T-cell (primary cell): Measurements from ENCODE around the gene SCAND1. TPM values are rescaled to one million over a fixed set of nuclear protein-coding genes. Genes with fewer than 3 reads are reported as not detected.

Source experiments
- ATAC-seq, 4 experiments: fragments of 200-7000 bp in 3 of 4; fragments of 150-1000 bp in 1 of 4; cut with Tn5 transposase; replicated peaks in 1 of 4; 1 replicate in 3 of 4; 2 replicates in 1 of 4; pipeline ENCODE4 v1.10.0; 2021; ENCODE audit warnings: moderate library complexity in 3 of 4, mild to moderate bottlenecking in 2 of 4, moderate number of reproducible peaks in 1 of 4
- CTCF ChIA-PET, 2 donors: fragments of 300-600 bp; sonication (Branson Sonifier 250); formaldehyde crosslinking; loops; one replicate each; lab custom pipeline; 2022; ENCODE audit warnings: antibody characterized with exemption in 2 of 2; lab: Charles Lee
- POLR2A ChIA-PET, 2 donors: fragments of 300-600 bp; sonication (Branson Sonifier 250); formaldehyde crosslinking; loops; one replicate each; lab custom pipeline; 2022; ENCODE audit warnings: antibody characterized with exemption in 2 of 2; lab: Charles Lee
- DNase-seq, 35 experiments: peaks; one replicate each; pipeline versions ENCODE4 v3.0.0 to v3.0.0-alpha.2; 2013 to 2023
- H3K27ac ChIP-seq: one replicate; pipeline ENCODE4 v1.5.1; 2013; ENCODE audit warnings: low read length
- H3K27me3 ChIP-seq, 2 experiments: replicated peaks in 1 of 2; 1 replicate in 1 of 2; 2 replicates in 1 of 2; pipeline versions ENCODE4 v1.6.1 to v1.7.0; 2013; ENCODE audit warnings: low read length in 1 of 2, mixed read lengths in 1 of 2; ENCODE audit not compliant: control insufficient read depth in 2 of 2, insufficient read depth in 2 of 2; ENCODE audit errors: extremely low read depth in 1 of 2
- H3K36me3 ChIP-seq, 2 donors: 1 replicate in 1 of 2; 2 replicates in 1 of 2; pipeline versions ENCODE4 v1.6.1 to v1.7.0; 2013; ENCODE audit warnings: low read length in 1 of 2; ENCODE audit not compliant: control insufficient read depth in 2 of 2, insufficient read depth in 1 of 2; ENCODE audit errors: extremely low read depth in 1 of 2
- H3K4me1 ChIP-seq, 2 experiments: 1 replicate in 1 of 2; 2 replicates in 1 of 2; pipeline versions ENCODE4 v1.6.1 to v1.7.0; 2013; ENCODE audit warnings: low read length in 2 of 2, mixed read lengths in 1 of 2; ENCODE audit not compliant: insufficient read depth in 2 of 2, control insufficient read depth in 1 of 2; ENCODE audit errors: extremely low read depth in 1 of 2
- H3K4me3 ChIP-seq, 2 donors: 1 replicate in 1 of 2; 2 replicates in 1 of 2; pipeline versions ENCODE4 v1.5.1 to v1.7.0; 2013; ENCODE audit warnings: mild to moderate bottlenecking in 2 of 2, low read length in 1 of 2, moderate library complexity in 1 of 2; ENCODE audit not compliant: control insufficient read depth in 1 of 2; ENCODE audit errors: extremely low read depth in 1 of 2
- H3K9me3 ChIP-seq: 2 replicates; pipeline ENCODE4 v1.7.0; 2013
- H3K27ac Mint-ChIP-seq, 2 donors: one replicate each; pipeline ENCODE4 v1.8.0; 2020 to 2021; ENCODE audit warnings: mild to moderate bottlenecking in 2 of 2, mixed read lengths in 2 of 2
- H3K27me3 Mint-ChIP-seq, 2 donors: one replicate each; pipeline ENCODE4 v1.8.0; 2021 to 2022; ENCODE audit warnings: mixed read lengths in 2 of 2
- H3K36me3 Mint-ChIP-seq: one replicate; pipeline ENCODE4 v1.8.0; 2021; ENCODE audit warnings: mixed read lengths
- H3K4me1 Mint-ChIP-seq, 3 donors: one replicate each; pipeline ENCODE4 v1.8.0; 2020 to 2022; ENCODE audit warnings: mixed read lengths in 3 of 3, mild to moderate bottlenecking in 1 of 3
- H3K4me3 Mint-ChIP-seq, 3 donors: one replicate each; pipeline ENCODE4 v1.8.0; 2020 to 2022; ENCODE audit warnings: mild to moderate bottlenecking in 3 of 3, mixed read lengths in 3 of 3, moderate library complexity in 3 of 3
- H3K9me3 Mint-ChIP-seq, 3 donors: one replicate each; pipeline ENCODE4 v1.8.0; 2020 to 2022; ENCODE audit warnings: mixed read lengths in 3 of 3
- WGBS: methylation state at CpG from one replicate; pipeline ENCODE4 v1.1.5; 2013; ENCODE audit warnings: missing lambda C conversion rate; ENCODE audit not compliant: insufficient coverage; 5-methylcytosine and 5-hydroxymethylcytosine counted together
- total RNA-seq, 35 experiments: library from RNA in 6 of 35; stranded (reverse) in 6 of 35; fragments of 120-200 nt in 1 of 35; gene quantifications; one replicate each; pipeline versions ENCODE4 v1.2.1 to v1.2.4 and lab custom pipeline; 2013 to 2026

The SCAND1 gene
- total RNA-seq, 5 donors from 2014 or later (not counting 1 experiment from before 2014, with no cell fraction given), result 50.0 to 78.8 (median 70.8) TPM

DNA sequence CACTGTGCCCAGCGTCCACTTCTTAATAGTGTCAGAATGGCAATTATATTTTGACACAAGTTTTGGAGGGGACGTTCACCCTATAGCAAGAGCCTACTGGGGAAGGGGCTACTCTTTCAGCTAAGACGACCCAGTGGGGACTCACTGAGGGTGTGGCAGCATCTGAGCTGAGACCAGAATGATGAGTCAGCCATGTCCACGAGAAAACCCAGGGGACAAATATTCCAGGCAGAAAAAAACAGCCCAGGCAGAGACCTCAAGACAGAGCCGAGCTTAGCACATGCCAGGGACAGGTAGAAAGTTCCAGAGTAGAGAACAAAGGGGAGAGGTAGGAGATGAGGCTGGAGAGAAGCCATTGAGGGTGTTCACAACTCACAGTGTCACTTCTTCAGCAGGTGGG, 25.2 kb upstream of the SCAND1 start:
- CTCF ChIA-PET, result interaction anchor here in 1 of 2 donors (1.6 kb wide), 1 partner anchor 13 kb away, joined by 3 read pairs; no protein-coding TSS in a partner anchor
- Mint-ChIP-seq H3K27me3 (peaks cover 4 to 5% of the 10 kb centered on the region in 2 donors), H3K27ac (no peak overlapping the region), H3K4me1 (no peaks in the 10 kb centered on the region), H3K36me3 (no peaks in the 10 kb centered on the region), H3K9me3 (no peaks in the 10 kb centered on the region), H3K4me3 (no peak overlapping the region)
- Histone ChIP-seq H3K4me1 (no peaks in the 10 kb centered on the region), H3K4me3 (no peak overlapping the region), H3K27ac (no peak overlapping the region), H3K36me3 (no peaks in the 10 kb centered on the region), H3K27me3 (peaks cover 0 to 3% of the 10 kb centered on the region in 2 experiments), H3K9me3 (no peaks in the 10 kb centered on the region)
- POLR2A ChIA-PET, result interaction anchor here in 1 of 2 donors (0.6 kb wide), 1 partner anchor 67 kb away, joined by 3 read pairs; no protein-coding TSS in a partner anchor
- WGBS, result 69% methylated on average over 4 of the region's 5 CpGs
- no peak for DNase-seq
- ATAC-seq, result no peak

DNA sequence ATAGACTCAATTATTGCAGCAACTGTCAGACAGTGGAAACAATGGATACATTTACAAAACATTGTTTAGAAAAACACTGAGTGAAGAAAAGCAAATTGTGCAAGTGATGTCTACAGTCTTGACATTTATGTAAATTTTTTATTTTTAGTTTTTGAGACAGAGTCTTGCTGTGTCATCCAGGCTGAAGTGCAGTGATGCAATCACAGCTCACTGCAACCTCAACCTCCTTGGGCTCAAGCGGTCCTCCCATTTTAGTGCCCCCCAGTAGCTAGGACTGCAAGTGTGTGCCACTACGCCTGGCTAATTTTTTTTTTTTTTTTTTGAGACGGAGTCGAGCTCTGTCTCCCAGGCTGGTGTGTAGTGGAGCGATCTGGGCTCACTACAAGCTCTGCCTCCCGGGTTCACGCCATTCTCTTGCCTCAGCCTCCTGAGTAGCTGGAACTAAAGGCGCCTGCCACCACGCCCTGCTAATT, 23.8 kb upstream of the SCAND1 start:
- Histone ChIP-seq H3K27ac (no peak overlapping the region), H3K9me3 (no peaks in the 10 kb centered on the region), H3K4me3 (no peak overlapping the region), H3K4me1 (no peaks in the 10 kb centered on the region), H3K36me3 (no peaks in the 10 kb centered on the region), H3K27me3 (peaks cover 0 to 6% of the 10 kb centered on the region in 2 experiments)
- H3K4me1 Mint-ChIP-seq, result no peaks in the 10 kb centered on the region
- H3K4me3 Mint-ChIP-seq, result no peak overlapping the region
- ChIA-PET POLR2A (no interaction called here), CTCF (interaction anchor here in 1 of 2 donors (1.6 kb wide), 1 partner anchor 15 kb away, joined by 5 read pairs; no protein-coding TSS in a partner anchor)
- no peaks in the 10 kb centered on the region for H3K9me3 Mint-ChIP-seq
- H3K27me3 Mint-ChIP-seq, result peaks cover 4% of the 10 kb centered on the region in 2 donors
- DNase-seq (no peak), ATAC-seq (no peak)
- H3K36me3 Mint-ChIP-seq, result no peaks in the 10 kb centered on the region
- WGBS, result 95% methylated on average over 3 of the region's 9 CpGs
- no peak overlapping the region for H3K27ac Mint-ChIP-seq

DNA sequence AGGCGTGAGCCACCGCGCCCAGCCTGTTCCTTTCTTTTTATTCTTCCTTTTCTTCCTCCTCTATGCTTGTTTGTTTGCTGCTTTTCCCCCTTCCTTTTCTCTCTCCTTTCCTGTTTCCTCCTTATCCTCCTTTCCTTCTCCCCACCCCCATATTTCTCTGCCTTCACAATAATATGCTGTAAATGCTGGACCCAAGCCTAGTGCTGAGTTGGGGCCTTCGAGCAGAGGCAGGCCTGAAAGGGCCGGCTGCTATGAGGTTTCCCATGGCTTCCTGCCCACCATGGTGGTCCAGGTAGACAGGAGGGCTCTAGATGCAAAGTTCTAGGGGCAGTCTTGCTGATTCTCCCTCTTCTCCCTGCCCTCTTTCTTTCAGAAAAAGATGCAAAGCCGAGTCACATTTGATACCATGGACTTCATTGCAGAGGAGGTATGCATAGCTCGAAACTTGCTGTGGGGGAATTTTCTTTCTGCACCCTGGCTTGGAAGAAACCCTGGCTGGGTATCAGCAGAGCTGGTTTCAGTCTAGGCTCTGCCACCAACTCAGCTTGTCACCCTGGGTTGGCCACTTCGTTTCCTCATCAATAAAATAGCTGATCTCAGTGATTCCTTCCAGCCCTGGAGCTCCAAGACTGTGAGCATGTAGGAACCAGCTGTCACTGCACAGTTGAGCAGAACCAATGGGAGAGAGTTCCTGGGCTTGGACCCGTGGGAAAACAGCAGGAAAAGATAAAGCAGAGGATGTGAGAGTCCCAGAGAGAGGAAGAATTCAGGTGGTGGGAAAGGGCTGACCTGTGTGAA, 21.5 kb upstream of the SCAND1 start:
- Mint-ChIP-seq H3K36me3 (no peaks in the 10 kb centered on the region), H3K4me1 (no peaks in the 10 kb centered on the region), H3K9me3 (no peaks in the 10 kb centered on the region), H3K27ac (no peak overlapping the region), H3K27me3 (no peaks in the 10 kb centered on the region), H3K4me3 (no peak overlapping the region)
- Histone ChIP-seq H3K4me3 (no peak overlapping the region), H3K9me3 (no peaks in the 10 kb centered on the region), H3K27ac (no peak overlapping the region), H3K4me1 (no peaks in the 10 kb centered on the region), H3K36me3 (no peaks in the 10 kb centered on the region), H3K27me3 (peaks cover 0 to 3% of the 10 kb centered on the region in 2 experiments)
- POLR2A ChIA-PET, result interaction anchor here in 1 of 2 donors (0.6 kb wide), 1 partner anchor 9 kb away, joined by 3 read pairs; no protein-coding TSS in a partner anchor
- CTCF ChIA-PET, result interaction anchor here in 1 of 2 donors (0.6 kb wide), 1 partner anchor 612 kb away, joined by 3 read pairs; no protein-coding TSS in a partner anchor
- WGBS, result 62% methylated on average over 7 of the region's 9 CpGs
- ATAC-seq, result no peak
- DNase-seq, result no peak

DNA sequence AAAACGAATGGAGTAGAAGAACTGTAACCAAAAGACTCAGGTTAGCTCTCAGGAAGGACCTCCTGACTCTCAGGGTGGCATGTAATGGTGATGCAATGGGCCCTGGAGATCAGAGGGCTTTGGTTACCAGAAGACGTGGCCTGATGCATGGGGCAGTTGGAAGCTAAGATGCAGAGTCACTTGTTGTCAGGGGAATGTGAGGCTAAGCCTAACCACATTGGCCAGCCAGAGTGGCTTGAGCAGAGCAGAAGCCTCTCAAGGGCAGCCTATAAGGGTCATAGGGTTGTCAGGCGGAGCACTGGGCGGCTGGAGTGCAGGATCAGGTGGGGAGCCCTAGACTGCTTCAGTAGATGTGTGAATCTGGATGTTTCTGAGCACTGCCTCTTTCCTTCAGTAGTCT, 20.0 kb upstream of the SCAND1 start:
- ATAC-seq, result no peak
- H3K4me3 Mint-ChIP-seq, result no peak overlapping the region

DNA sequence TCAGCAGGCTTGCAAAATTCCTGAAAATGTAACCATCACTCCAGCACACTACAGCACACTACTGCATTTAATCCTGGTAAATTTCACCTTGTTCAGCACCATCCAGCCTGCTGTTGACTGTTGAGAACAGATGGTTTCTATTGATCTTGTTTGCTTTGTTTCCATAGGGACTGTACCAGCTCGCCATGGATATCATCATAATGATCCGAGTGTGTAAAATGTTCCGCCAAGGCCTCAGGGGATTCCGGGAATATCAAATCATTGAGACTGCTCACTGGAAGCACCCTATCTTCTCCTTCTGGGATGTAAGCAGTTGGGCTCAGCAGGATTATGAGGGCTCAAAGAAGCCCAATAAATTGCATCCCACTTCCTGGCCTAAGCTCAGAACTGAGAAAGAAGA, 18.2 kb upstream of the SCAND1 start:
- WGBS, result 65% methylated on average over 3 of the region's 4 CpGs
- H3K4me1 Mint-ChIP-seq, result no peaks in the 10 kb centered on the region
- no peak for DNase-seq
- H3K4me3 Mint-ChIP-seq, result no peak overlapping the region
- H3K9me3 Mint-ChIP-seq, result no peaks in the 10 kb centered on the region
- Histone ChIP-seq H3K4me1 (no peaks in the 10 kb centered on the region), H3K36me3 (no peaks in the 10 kb centered on the region), H3K4me3 (no peak overlapping the region), H3K27ac (no peak overlapping the region), H3K9me3 (no peaks in the 10 kb centered on the region), H3K27me3 (peaks cover 0 to 6% of the 10 kb centered on the region in 2 experiments)
- POLR2A ChIA-PET, result no interaction called here
- H3K27me3 Mint-ChIP-seq, result no peaks in the 10 kb centered on the region
- H3K27ac Mint-ChIP-seq, result no peak overlapping the region
- no peaks in the 10 kb centered on the region for H3K36me3 Mint-ChIP-seq
- CTCF ChIA-PET, result no interaction called here
- no peak for ATAC-seq

More for the DNA sequence above, 20.0 kb upstream of the SCAND1 start:
- H3K4me1 ChIP-seq, result no peaks in the 10 kb centered on the region
- DNase-seq, result no peak
- no peaks in the 10 kb centered on the region for H3K4me1 Mint-ChIP-seq
- H3K27me3 ChIP-seq, result peaks cover 0 to 3% of the 10 kb centered on the region in 2 experiments
- no peaks in the 10 kb centered on the region for H3K9me3 ChIP-seq
- CTCF ChIA-PET, result no interaction called here
- H3K27ac ChIP-seq, result no peak overlapping the region
- no peaks in the 10 kb centered on the region for H3K9me3 Mint-ChIP-seq
- WGBS, result 66% methylated on average over 4 of the region's 4 CpGs
- H3K27me3 Mint-ChIP-seq, result no peaks in the 10 kb centered on the region
- H3K4me3 ChIP-seq, result no peak overlapping the region
- H3K36me3 ChIP-seq, result no peaks in the 10 kb centered on the region
- H3K27ac Mint-ChIP-seq, result no peak overlapping the region
- POLR2A ChIA-PET, result no interaction called here
- no peaks in the 10 kb centered on the region for H3K36me3 Mint-ChIP-seq

DNA sequence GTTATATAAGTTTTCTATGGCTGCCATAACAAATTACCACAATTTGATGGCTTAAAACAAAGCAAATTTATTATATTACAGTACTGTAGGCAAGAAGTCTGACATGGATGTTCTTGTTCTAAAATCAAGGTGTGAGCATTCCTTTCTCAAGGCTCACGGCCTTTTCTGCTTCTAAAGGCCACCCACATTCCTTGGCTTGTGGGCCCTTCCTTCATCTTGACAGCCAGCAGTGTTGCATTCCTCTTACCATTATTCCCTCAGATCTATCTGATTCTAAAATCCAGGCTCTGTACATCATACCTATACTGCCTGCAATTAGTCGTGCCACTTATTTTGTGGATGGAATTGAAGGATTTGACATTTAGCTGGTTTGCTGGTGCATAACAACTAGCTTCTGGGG, 17.7 kb upstream of the SCAND1 start:
- H3K4me3 Mint-ChIP-seq, result no peak overlapping the region
- Histone ChIP-seq H3K27ac (no peak overlapping the region), H3K36me3 (no peaks in the 10 kb centered on the region), H3K4me3 (no peak overlapping the region), H3K27me3 (peaks cover 0 to 6% of the 10 kb centered on the region in 2 experiments), H3K9me3 (no peaks in the 10 kb centered on the region), H3K4me1 (no peaks in the 10 kb centered on the region)
- no peaks in the 10 kb centered on the region for H3K27me3 Mint-ChIP-seq
- DNase-seq (no peak), ATAC-seq (no peak)
- H3K4me1 Mint-ChIP-seq, result peaks cover 0 to under 1% (median 0%) of the 10 kb centered on the region in 3 donors
- POLR2A ChIA-PET, result no interaction called here
- H3K9me3 Mint-ChIP-seq, result no peaks in the 10 kb centered on the region
- no peaks in the 10 kb centered on the region for H3K36me3 Mint-ChIP-seq
- CTCF ChIA-PET, result no interaction called here
- WGBS, result 86% methylated on average over 1 of the region's 2 CpGs
- H3K27ac Mint-ChIP-seq, result no peak overlapping the region
